Measurements from ENCODE around the gene KIAA1671.

The KIAA1671 gene

DNA sequence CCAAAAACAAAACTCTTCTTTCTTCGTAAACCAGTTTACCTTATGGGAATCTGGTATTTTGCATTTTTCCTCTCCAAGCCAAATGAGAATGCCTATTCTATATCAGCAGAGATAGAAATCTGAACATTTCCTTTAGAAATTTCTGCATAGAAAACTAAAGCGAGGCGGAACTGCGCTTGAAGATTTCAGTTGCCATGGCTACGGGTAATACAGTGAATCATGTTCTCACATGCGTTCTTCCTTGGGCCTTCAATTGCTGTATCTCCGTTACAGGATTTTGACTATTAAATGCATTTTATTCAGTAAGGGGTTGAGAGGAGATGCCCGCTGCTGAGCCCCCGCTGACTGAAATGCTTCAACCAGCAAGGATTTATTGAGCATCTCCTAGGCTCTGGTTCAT, 138.9 kb downstream of the KIAA1671 start:
- DNase-seq (ENCODE audit: low read depth in 2 of 2) = no peak

DNA sequence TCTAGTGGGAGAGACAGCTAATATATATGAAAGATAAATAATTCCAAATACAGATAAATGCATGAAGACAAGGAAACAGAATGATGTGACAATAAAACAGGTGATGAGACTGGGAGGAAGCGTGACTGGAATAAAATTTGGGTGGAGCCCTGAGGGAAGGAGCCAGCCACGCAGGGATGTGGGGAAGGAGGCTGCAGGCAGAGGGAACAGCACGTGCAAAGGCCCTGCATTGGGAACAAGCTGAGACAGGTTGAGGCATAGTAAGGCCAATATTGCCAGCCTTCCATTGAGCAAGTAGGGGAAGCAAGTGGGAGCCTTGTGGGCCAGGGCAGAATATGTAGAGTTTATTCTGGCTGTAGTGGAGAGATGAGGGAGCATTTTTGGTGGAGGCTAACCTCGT, 139.6 kb downstream of the KIAA1671 start:
- no peak for DNase-seq (ENCODE audit: low read depth in 2 of 2)

DNA sequence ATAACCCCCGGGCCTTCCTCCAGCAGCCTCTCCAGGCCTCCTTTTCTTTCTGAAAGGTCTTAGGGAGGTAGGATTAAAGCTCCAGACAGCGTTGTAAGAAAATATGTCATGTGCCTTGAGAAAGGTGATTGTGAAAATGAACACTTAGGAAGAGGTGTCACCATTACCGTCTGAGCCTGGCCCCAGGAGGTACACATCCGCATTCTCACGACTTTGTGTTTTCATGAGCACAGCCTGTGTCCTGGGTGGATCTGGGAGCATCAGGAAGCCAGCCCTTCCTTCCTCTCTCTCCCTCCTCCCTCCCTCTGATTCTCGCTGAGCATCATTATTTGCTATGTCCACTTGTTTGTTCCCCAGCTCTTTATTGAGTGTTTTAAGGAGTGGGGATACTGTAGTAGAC, 142.1 kb downstream of the KIAA1671 start:
- DNase-seq (ENCODE audit: low read depth in 2 of 2) = no peak

DNA sequence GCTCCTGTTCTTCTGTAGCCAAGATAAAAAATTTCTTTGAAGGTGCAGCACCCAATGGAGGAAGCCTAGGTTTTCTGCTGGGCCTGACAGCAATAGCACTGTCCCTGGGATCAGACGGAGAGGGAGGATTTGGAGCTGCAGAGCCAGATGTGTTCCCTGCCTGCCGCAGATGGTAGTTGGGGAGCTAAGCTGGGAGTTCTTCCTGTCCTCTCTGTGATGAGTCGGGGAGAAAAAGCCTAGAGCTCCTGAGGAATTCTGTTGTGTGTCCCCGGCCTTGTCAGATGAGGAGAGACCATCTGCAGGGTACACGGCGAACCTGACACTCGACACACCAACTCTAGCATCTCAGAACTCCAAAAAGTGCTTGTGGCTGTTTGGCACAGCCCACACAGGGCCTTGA, 143.4 kb downstream of the KIAA1671 start:
- DNase-seq (ENCODE audit: low read depth in 2 of 2) = no peak

DNA sequence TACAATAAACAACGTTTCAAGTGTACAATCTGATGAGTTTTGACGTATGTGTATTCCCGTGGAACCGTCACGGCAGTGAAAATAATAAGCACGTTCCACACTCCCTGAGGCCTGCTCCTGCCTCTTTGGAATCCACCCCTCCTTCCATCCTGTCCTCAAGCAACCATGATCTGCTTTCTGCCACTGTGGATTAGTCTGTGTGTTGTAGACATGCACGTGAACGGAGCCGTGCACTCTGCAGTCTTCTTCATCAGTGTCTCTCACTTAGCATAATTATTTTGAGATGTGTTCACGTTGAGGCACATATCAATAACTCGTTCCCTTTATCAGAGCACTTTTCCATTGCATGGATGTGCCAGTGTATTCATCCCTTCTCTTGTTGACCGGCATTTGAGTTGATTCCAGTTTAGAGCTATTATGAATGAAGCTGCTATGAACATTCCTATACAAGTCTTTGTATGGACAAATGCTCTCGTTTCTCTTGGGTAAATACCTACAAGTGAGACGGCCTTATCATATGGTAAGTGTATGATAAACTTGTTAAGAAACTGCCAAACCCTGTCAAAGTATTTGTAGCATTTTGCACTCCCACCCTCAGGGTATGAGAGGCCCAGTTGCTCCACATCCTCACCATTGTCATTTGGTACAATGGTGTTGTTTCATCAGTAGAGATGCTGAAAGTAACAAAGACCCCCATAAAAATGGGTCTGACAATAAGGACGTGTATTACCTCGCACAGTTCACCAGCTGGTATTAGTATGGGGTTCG, 144.3 kb downstream of the KIAA1671 start:
- no peak for DNase-seq (ENCODE audit: low read depth in 2 of 2)

DNA sequence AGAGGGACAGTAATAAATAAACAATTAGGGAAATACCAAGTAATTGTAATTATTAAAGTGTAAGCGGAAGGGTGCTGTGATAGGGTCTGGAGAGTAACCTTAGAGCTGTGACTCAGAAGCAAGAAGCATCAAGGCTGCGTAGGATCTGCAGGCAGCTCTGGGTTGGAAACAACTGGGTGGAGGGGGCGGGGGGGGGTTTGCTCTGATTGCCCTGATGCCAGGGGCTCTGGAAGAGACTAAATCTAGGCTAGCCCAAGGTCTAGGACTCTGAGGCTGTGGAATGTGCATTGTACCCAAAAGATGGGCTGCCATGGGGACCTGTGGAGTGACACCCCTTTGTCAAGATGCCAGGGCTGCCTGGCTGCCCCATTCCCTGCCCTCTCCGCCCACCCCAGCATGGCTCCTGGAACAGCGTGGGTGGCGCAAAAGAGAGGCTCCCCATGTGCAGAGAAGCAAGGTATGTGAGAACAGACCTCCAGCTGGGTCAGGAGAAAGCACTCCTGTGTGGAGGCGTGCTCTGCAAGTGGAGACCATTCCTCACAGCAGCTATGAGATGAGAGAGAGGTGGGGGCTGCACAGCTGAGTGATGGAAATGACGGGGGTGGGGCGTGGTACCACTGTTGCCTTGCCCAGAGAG, 146.0 kb downstream of the KIAA1671 start:
- DNase-seq (ENCODE audit: low read depth in 2 of 2) = no peak

DNA sequence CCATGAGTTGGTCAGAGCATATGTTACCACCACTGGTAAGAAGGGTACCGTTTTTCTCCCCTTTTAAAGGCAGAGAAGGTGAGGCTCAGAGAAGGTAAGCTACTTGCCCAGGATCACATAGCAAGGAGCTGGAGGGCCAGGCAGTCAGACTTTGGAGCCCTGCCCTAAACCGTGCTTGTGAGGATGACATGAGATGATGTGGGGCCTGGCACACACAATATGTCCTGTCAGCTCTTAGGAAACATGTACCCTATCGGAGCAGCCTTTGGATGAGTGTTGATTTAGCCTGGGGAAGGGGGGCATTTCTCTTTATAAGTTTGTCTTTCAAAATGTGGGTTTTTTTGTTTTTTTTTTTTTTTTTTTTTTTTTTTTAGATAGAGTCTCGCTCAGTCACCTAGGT, 146.7 kb downstream of the KIAA1671 start:
- no peak for DNase-seq (ENCODE audit: low read depth in 2 of 2)

DNA sequence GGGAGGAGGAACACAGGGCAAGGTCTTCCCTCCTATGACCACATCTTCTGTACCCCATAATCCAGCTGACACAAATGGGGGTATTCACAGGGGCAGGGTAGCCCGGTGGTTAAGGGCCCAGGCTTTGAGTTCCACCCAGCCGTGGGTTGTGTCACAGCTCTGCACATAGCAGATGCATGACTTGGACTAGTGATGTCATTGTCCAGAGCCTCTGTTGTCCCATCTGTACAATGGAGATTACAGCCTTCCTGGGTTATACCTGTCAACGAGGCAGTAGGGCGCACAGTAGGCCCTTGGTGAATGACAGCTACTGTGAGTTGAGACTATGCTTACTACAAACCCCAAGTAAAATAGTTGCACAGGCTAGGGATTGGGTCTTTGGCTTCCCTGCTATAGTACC, 147.9 kb downstream of the KIAA1671 start:
- DNase-seq (ENCODE audit: low read depth in 2 of 2) = no peak

DNA sequence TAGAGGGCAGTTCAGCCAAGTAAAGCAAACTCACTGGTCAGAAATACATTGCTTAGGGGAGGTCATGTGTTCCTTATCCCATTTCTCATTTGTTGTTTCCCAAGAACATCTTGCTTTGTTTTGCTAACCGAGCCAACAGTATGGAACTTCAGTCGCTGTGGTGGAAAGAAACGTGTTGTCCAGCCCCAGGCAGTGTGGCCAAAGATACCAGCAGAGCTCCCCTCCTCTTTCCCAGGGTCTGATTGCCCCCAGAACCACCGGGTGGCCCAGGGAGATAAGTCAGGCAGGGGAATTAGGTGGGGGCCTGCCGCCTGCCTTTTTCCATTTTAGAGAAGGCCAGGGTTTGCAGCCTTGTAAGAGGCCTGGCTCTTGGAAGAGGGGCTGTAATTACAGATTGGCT, 148.4 kb downstream of the KIAA1671 start:
- DNase-seq (ENCODE audit: low read depth in 2 of 2) = no peak

DNA sequence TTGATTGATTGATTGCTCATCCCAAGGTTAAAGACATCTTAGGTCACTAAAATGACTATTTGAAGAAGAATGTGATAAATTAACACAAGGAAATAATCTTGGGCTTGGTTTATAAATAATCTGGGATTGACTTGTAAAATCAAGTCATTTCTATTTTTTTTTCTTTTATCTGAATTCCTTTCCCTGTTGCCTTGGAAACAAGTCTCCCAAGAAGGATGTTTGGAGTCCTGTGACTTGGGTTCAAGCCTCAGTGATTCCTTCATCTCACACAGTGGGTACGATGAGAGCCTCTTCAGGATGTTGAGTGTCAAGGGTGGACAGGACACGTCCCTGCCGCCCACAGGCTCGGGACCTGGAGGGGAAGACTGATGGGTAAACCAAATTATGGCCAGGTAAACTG, 149.0 kb downstream of the KIAA1671 start:
- no peak for DNase-seq (ENCODE audit: low read depth in 2 of 2)

DNA sequence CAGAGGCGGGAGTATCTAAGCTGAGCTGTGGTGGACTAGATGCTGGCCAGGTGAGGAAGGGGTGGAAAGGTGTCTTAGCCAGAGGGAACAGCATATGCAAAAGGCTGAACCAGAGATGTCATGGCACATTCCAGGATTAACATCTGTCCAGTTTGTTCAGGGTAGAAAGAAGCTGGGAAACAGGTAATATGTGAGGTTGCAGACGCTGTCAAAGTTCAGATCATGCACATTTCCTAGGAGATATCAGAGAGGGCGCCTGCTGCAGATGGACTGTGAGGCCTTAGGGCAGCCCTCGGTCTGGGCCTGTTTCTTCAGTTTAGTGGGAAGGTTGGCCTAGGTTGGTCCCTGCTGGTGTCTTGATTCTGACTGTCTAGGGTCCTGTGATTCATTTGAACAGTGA, 149.5 kb downstream of the KIAA1671 start:
- DNase-seq (ENCODE audit: low read depth in 2 of 2) = no peak

DNA sequence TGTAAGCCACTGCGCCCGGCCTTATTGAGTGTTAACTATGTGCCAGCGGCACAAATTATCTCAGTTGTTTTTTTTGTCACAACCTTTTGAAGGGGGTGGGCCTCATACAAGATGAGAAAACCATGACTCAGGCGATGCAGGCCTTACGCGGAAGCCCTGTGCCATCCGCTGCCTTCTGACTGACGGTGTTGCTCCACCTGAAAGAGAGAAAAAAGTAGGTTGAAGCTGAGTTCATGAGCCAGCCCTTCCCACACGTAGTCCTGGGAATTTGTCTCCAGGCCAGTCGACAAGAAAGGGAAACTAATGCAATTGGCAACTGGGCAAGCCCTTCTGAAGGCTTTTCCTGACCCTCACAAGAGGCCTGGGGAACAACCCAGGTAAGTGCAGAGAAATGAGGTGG, 150.2 kb downstream of the KIAA1671 start:
- DNase-seq (ENCODE audit: low read depth in 2 of 2) = no peak

DNA sequence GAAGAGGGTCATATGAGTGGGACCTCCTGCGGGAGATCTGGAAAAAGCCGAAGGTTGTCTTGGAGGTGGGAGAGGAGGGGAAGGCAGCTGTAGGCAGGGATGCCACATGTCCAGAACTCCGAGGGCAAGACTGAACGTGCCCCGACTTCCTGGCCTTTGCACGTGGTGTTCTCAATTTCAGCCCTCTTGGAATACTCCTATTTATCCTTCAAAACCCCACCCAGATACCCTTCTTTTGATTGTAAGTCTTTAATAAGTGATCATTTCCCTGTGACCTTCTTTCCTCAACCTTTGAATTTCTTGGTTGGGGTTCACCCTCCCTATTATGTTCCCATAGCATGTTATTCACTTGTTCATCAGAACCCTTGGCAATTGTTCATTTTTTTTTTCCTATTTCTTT, 151.9 kb downstream of the KIAA1671 start:
- no peak for DNase-seq (ENCODE audit: low read depth in 2 of 2)

DNA sequence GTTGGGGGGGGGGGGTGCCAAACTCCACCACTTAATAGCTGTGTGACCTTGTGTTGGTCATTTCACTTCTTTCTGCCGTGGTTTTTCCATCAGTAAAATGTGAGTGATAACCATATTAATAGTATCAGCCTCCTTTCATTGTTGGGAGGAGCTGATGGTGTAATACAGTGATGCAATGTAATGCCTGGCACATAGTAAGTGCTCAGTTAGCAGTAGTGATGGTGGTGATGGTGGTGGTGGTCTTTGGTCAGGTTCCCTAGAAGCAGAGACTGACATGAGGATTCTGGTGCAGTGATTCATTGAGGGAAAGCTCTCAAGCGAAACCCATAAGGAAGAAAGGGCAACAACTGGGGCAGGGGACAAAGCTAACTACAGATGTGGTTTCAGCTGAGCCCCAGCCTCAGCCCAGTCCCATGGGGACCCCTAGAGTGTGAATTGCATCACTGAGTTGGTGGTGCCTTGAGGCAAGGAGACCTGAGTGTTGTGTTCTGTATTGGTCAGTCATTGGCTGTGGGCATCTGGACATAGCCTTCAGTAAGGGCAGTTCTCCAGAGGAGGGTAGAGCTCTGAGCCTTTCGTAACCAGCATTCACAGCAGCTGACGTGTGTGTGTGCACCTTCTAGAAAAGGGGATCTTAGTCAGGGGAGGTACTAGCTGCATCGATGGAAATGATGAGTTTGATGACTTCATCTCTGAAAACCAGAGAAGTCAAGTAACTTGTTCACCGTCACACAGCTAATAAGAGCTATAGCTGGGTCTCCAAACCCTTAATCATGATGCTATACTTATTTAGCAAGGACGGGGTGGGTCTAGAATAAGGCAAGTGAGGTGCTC, 153.5 kb downstream of the KIAA1671 start:
- no peak for DNase-seq (ENCODE audit: low read depth in 2 of 2)

DNA sequence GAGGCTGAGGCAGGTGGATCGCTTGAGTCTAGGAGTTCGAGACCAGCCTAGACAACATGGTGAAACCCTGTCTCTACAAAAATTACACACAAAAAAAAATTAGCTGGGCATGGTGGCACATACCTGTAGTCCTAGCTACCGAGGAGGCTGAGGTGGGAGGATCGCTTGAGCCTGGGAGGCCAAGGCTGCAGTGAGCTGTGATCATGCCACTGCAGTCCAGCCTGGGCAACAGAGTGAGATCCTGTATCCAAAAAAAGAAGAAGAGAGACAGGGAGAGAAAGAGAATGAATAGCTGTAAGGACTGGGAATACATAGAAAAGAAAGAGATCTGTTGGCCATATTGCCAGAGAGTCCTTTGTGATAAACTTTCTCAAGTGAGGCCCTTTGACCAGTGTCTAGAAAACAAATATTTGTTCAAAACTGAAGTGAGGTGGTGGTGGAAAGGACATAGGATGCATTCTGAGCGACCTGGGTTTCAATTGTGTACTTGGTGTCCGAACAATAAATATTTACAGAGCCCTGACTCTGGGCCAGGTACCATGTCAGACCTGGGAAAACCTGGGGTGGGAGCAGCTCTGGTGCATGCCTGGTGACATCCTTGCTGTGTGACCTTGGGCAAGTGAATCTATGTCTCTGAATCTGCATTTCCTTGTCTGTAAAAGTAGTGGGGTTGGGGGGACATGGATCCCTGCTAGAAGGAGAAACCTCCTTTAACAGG, 157.5 kb downstream of the KIAA1671 start:
- no peak for DNase-seq (ENCODE audit: low read depth in 2 of 2)

DNA sequence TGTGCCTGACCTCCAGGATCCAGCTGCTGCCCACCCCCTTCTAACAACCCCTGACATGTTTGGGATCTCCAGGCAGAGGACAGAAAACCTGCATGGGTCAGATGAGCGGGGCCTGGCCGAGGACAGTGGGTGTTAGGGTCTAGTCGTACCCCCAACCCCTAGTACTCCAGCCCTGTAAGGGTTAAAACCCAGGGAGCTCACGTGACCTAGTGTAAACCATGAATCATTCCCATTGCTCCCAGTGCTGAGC, 158.0 kb downstream of the KIAA1671 start:
- no peak for DNase-seq (ENCODE audit: low read depth in 2 of 2)

DNA sequence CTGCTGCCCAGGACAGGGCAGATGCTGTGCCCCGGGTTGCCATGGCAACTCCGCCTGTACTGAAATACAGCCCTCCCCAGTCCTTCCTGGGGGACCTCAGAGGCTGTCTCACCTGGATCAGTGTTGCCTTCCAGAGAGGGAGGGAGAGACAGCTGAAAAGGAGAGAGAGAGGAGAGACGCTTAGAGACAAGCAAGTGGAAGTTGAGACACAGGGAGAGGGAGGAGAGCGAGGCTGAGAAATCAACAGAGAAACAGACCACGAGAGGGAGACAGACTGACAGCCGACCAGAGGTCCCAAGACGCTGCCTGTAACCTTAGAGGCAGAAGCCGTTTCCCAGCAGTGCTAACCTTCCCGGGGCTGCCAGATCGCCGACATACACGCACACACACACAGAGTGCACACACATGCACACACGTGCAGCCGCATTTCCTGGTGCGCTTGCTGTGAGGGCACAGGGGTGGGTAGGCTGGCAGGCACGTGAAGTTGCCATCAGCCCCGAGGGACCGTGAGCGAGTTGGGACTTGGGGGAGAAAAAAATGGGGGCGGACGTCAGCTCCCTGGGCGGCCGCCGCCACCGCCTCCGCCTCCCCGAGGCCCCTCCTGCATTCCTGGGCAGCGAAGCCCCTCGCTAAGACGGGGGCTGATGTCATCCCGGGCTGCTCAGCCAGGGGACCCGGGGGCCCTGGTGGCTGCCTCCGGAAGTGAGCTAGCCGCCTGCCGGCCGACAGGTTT, 158.5 kb downstream of the KIAA1671 start:
- peak; percentile 20 to 23 for DNase-seq (ENCODE audit: low read depth in 2 of 2)

DNA sequence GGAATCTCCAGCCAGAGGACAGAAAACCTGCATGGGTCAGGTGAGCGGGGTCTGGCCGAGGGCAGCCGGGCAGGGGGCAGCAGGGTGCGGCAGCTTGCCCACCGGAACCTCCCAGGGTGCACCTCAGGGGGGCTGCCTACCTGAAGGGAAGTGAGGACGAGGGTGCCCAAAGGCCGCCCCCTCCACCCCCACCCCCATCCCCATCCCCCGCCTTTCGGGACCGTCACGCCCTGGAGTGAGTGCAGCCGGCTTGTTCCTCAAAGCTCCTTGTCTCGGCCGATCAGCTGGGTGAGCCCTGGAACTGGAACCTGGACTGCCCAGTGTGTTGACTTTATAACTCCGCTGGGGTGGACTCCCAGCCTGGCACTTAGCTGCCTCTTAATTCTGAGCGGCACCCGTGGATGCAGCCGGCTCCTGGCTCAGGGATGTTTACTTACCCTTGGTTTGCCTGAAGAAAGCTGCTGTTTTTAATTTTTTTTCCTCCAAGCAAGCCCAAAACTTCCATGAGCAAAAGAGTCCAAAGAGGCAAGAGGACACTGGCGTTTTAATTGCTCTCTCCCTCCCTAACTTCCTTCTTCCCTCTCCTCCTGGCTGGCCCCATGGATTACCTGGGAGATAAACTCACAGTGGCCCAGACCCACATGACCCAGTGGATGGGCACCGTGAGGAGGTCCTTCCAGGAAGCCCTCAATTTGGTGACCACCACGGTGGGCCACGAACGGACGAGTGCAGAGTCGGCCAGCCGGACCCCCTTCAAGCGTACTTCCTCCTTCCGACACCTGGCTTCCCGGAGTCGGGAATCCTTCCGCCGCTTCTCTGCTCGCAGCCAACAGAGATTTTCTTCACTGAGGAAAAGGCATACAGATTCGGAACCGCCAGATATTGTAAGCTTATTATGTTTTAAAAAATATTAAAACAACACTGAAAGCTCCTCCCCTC, 159.3 kb downstream of the KIAA1671 start:
- no peak for DNase-seq (ENCODE audit: low read depth in 2 of 2)

DNA sequence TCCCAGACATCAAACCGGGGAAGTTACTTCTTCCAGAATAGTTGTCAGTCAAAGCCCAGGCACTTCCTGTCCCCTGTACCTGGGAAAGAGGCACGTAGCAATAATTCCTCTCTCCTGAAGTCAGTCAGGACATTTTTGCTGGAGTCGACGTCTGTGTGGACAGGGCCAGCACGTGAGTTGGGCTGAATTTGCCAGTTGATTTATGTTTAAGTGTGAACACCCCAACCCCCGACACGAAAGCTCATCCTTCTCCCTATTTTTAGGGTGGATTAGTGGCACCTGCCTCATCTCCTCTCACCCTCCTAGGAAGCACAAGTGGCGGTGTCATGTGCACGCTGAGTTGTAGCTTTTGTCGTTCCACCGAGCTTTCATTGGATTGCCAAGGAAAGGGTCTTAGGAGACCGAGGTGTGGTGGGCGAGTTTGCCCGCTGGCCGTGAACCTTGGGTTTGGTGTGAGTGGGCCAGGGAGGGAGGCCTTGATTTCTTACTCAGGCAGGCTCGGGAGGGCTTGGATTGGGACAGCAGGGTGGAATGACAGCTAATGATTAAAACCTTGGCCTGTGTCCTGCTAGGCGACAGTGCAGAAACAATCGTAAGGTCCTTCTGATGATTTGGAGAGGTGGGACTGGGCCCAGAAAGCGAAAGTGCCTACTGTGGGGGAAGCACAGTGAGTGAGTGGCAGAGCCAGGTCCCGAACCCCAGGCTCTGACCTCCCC, 160.2 kb downstream of the KIAA1671 start:
- DNase-seq (ENCODE audit: low read depth in 2 of 2) = no peak

DNA sequence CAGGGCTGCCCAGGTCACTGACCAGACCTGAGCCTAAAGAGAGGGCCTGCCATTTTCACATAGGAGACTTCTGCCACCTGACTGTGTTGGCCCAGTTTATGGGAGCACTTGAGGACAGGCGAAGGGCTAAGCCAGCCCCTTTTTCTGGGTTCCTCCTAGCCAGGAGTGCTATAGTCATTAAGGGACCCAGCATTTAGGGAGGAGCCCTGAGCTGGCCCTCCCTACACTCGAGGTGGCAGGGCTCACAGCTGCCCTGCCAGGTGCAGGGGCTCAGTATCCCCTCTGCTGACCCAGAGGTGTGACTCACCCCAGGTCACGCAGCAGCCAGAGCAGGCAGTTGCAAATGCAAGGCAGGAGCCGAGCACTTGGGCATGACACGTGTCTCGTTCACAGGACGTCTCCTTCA, 160.8 kb downstream of the KIAA1671 start:
- no peak for DNase-seq (ENCODE audit: low read depth in 2 of 2)
